Adrenal gland (tissue), 12 donors: ENCODE measurements around the gene P2RY2. TPM values are rescaled to one million over a fixed set of nuclear protein-coding genes. Genes with fewer than 3 reads are reported as not detected.
A peak's percentile ranks its signal among the peaks of the same experiment; 100 is the strongest.

Experiments used
- DNase-seq, 7 donors: peaks; one replicate each; pipeline ENCODE4 v3.0.0-alpha.2; 2019 to 2020
- H3K27ac ChIP-seq, 5 donors: fragments of 200-600 bp; sonication (generic) in 4 of 5; 1 replicate in 3 of 5; 2 replicates in 2 of 5; pipeline versions ENCODE4 v1.5.1 to v1.8.0; 2016 to 2020; ENCODE audit warnings: mild to moderate bottlenecking in 1 of 5
- H3K27me3 ChIP-seq: fragments of 200-600 bp; 2 replicates; pipeline ENCODE4 v1.8.0; 2021
- H3K36me3 ChIP-seq, 2 donors: fragments of 200-600 bp; replicated peaks in 1 of 2; 1 replicate in 1 of 2; 2 replicates in 1 of 2; pipeline versions ENCODE4 v1.5.1 to v1.8.0; 2018 to 2022
- H3K4me1 ChIP-seq, 2 donors: fragments of 200-600 bp; replicated peaks in 1 of 2; 1 replicate in 1 of 2; 2 replicates in 1 of 2; pipeline versions ENCODE4 v1.5.1 to v1.8.0; 2018 to 2021
- H3K4me3 ChIP-seq, 4 donors: fragments of 200-600 bp; sonication (generic) in 3 of 4; one replicate each; pipeline ENCODE4 v1.5.1; 2016 to 2018
- H3K9me3 ChIP-seq, 3 donors: fragments of 200-600 bp; sonication (generic) in 1 of 3; replicated peaks in 1 of 3; 1 replicate in 2 of 3; 2 replicates in 1 of 3; pipeline versions ENCODE4 v1.5.1 to v1.8.0; 2016 to 2021
- CTCF ChIP-seq, 6 experiments: fragments of 450-650 bp in 4 of 6; fragments of 200-600 bp in 2 of 6; sonication (generic) in 1 of 6; IDR thresholded peaks; 1 replicate in 5 of 6; 2 replicates in 1 of 6; pipeline versions ENCODE4 v1.5.1 to v1.8.0; 2016 to 2021; ENCODE audit warnings: antibody characterized with exemption in 6 of 6, mild to moderate bottlenecking in 2 of 6, moderate library complexity in 1 of 6
- POLR2A ChIP-seq, 2 donors: fragments of 450-650 bp; IDR thresholded peaks; one replicate each; pipeline ENCODE4 v1.6.1; 2017; ENCODE audit warnings: antibody characterized with exemption in 2 of 2, mild to moderate bottlenecking in 2 of 2, moderate library complexity in 1 of 2
- WGBS, 4 donors: extraction: QIAGEN DNeasy Blood & Tissue Kit in 2 of 4; methylation state at CpG; one replicate each; pipeline versions ENCODE4 v1.1.5 to v1.1.7; 2013 to 2017; 5-methylcytosine and 5-hydroxymethylcytosine counted together
- intact Hi-C, 2 donors: fragments of 100-400 bp; cut with DNase I; formaldehyde crosslinking; loops; one replicate each; pipeline versions ENCODE4 v1.14.1 to v1.15.0; 2022 to 2023
- polyA plus RNA-seq, 3 donors: library from polyadenylated mRNA; stranded (reverse); fragments of 200-250 nt in 2 of 3; fragments of 350-450 nt in 1 of 3; fragmentation: Illumina TruSeq in 1 of 3; extraction: RNeasy Lipid Tissue Mini Kit (QIAGEN cat#74804) in 1 of 3; gene quantifications; one replicate each; pipeline ENCODE4 v1.2.3, GENCODE V29; 2013 to 2014
- total RNA-seq, 9 donors: library from RNA; depleted of rRNA in 4 of 9; stranded (reverse); fragments of >200 nt in 4 of 9; fragments of 120-200 nt in 1 of 9; fragmentation: NEBNext Ultra II Directional in 1 of 9; extraction: Animal tissue kit (Norgen Biotek cat#: 25700) in 1 of 9; gene quantifications; one replicate each; pipeline versions ENCODE4 v1.1.0 to v1.2.4, GENCODE V29; 2013 to 2023
- donor health status: healthy with polysubstance abuse.
- donor health status: Bipolar disorder and iron deficiency.
- donor health status: DM: yes; HTN: yes; CAD: no.
- donor health status: DM: no; HTN: no; CAD: no.
- donor health status: DM: no; HTN: no; CAD: no.
- donor health status: DM: yes; HTN: yes; CAD: no.

The P2RY2 gene
- total and polyA plus RNA-seq, 12 donors: 1.3 to 51.6 (median 7.6) TPM

DNA sequence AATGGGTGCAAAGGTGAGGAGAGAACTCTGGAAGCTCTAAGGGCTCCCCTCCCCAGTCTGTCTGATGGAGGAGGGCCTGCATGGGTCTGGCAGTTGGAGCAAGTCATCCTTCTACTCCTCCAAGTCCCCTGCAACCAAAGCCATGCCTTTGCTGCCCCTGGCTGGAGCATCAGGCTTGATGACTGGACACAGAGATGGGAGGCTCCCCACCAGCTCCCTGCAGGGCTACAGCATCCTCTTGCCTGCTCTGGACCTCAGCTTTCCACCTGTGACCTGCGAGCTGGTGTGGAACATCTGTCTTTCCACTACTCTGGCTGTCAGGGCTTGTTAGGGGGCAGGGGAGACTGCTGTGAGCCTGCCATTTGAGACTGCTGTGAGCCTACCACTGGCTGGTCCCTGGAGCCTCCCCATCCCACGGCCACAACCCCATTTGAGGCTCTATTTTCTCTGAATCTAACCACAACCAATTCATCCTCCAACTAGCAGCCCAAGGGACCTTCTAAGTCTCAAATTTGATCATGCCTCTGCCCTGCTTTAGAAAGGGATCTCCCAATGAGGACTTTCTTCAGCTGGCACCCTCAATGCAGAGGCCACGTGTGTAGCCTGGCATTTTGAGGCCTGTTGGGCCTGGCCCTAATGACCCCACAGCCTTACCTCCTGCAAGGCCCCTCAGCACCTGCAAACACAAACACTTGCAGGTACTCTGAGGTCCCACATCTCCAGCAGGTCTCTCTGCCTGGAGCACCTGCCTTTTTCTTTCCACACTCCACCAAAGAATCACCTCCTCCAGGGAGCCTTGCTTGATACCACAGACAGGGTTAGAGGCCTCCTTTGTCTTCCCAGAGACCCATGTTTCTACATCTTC, 63.9 kb downstream of the P2RY2 start:
- WGBS, 4 donors: 90 to 93% (median 92%) methylated on average over 2 to 3 of the region's 3 CpGs
- Histone ChIP-seq H3K27ac (peak overlapping the region in 1 of 5 donors; percentile 84), H3K27me3 (no peaks in the 10 kb centered on the region), H3K4me3 (no peak overlapping the region), H3K4me1 (peaks cover 0 to 6% of the 10 kb centered on the region in 2 donors), H3K9me3 (no peaks in the 10 kb centered on the region), H3K36me3 (no peaks in the 10 kb centered on the region)
- no peak for TF ChIP-seq POLR2A (IDR thresholded peaks at IDR 0.05)
- TF ChIP-seq CTCF (IDR thresholded peaks at IDR 0.05): no peak
- peak in 1 of 7 donors; percentile 6 for DNase-seq
- intact Hi-C loops: no loop called here

DNA sequence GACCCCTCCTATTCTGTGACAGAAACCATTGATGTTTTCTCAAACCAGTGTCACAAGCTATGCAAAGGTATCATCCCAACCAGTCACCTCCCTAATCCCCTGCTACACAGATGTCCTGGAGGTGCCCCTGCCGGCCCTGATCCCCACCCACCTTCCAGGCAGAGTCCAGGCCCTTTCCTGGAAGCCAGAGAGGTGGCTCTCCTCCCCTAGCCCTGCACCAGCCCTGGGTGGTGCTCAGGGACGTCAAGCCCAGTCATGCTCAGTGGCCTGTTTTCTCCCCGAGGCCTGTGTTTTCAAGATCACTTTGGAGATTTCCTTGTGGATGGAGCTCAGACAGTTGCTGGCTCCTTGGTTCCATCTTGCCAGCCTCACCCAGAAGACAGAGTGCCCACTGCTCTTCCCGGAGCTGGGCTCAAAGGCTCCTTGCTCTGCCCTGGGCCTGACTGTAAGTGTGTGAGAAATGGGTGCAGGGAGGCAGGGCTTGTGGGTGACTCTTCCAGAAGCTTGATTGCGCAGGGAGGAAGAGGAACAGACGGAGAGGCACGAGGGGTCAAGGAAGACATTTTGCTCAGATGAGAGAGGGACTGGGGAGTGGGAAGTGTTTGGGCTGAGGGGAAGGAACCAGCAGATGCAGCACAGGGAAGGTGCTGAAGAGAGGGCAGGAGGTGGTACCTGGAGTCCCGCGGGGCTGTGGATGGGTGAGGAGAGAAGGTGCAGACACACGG, 65.4 kb downstream of the P2RY2 start:
- peak in 1 of 7 donors; percentile 30 for DNase-seq

GRCh38 chr11:73284106-73284505, 66.0 kb downstream of the P2RY2 start:
- intact Hi-C loops: loop anchor here in 1 of 2 donors (2.0 kb wide), 1 partner anchor 39 kb away; no protein-coding TSS in a partner anchor
- Histone ChIP-seq H3K9me3 (no peaks in the 10 kb centered on the region), H3K4me3 (no peak overlapping the region), H3K4me1 (peaks cover 0 to 19% of the 10 kb centered on the region in 2 donors), H3K27me3 (no peaks in the 10 kb centered on the region), H3K36me3 (no peaks in the 10 kb centered on the region), H3K27ac (peak overlapping the region in 1 of 5 donors; percentile 26)
- no peak for DNase-seq
- 84 to 100% (median 95%) methylated on average over 1 to 3 of the region's 3 CpGs for WGBS, 4 donors
- TF ChIP-seq CTCF (IDR thresholded peaks at IDR 0.05): no peak
- no peak for TF ChIP-seq POLR2A (IDR thresholded peaks at IDR 0.05)

More for the DNA sequence above, 65.4 kb downstream of the P2RY2 start:
- Histone ChIP-seq H3K27ac (peak overlapping the region in 2 of 5 donors; percentile 26), H3K36me3 (no peaks in the 10 kb centered on the region), H3K4me3 (no peak overlapping the region), H3K4me1 (peaks cover 0 to 12% of the 10 kb centered on the region in 2 donors), H3K27me3 (no peaks in the 10 kb centered on the region), H3K9me3 (no peaks in the 10 kb centered on the region)
- 75 to 89% (median 85%) methylated on average over 7 to 10 of the region's 10 CpGs for WGBS, 4 donors
- TF ChIP-seq POLR2A (IDR thresholded peaks at IDR 0.05) (no peak), CTCF (IDR thresholded peaks at IDR 0.05) (no peak)
- intact Hi-C loops: no loop called here

GRCh38 chr11:73285721-73286120, 67.6 kb downstream of the P2RY2 start:
- Histone ChIP-seq H3K4me3 (no peak overlapping the region), H3K9me3 (no peaks in the 10 kb centered on the region), H3K4me1 (peaks cover 0 to 28% of the 10 kb centered on the region in 2 donors), H3K27ac (no peak overlapping the region), H3K27me3 (no peaks in the 10 kb centered on the region), H3K36me3 (no peaks in the 10 kb centered on the region)
- 88 to 91% (median 89%) methylated on average over 1 of the region's 1 CpG; no CpG with 5 or more reads in 1 of the 4 donors for WGBS, 4 donors
- DNase-seq: no peak
- no peak for TF ChIP-seq CTCF (IDR thresholded peaks at IDR 0.05)
- TF ChIP-seq POLR2A (IDR thresholded peaks at IDR 0.05): no peak
- intact Hi-C loops: loop anchor here in 1 of 2 donors (2.0 kb wide), 1 partner anchor 41 kb away; no protein-coding TSS in a partner anchor
